ENCODE measurements around the gene ZNF774.

The ZNF774 gene

GRCh38 chr15:90365414-90366055 is 13.5 kb downstream of the ZNF774 start:
- Histone ChIP-seq H3K27me3 (ENCODE audit: control insufficient read depth, insufficient read depth, low read length) (no peaks in the 10 kb centered on the region), H3K27ac (no peak overlapping the region), H3K9ac (no peak overlapping the region), H2AFZ (no peak overlapping the region), H3K4me3 (ENCODE audit: low read depth, low read length) (no peak overlapping the region), H3K4me1 (peaks cover 4% of the 10 kb centered on the region), H3K4me2 (ENCODE audit: low read length) (no peak overlapping the region), H3K9me3 (ENCODE audit: control insufficient read depth, low read length) (no peaks in the 10 kb centered on the region), H3K36me3 (ENCODE audit: control insufficient read depth, insufficient read depth, low read length) (no peaks in the 10 kb centered on the region), H3K79me2 (no peaks in the 10 kb centered on the region)
- TF ChIP-seq CTCF (IDR thresholded peaks at IDR 0.05), result no peak

- no peaks in the 10 kb centered on the region for H3K36me3 ChIP-seq (ENCODE audit: control insufficient read depth, insufficient read depth, low read length)
- TF ChIP-seq CTCF (IDR thresholded peaks at IDR 0.05), result no peak
- no peaks in the 10 kb centered on the region for H3K27me3 ChIP-seq (ENCODE audit: control insufficient read depth, insufficient read depth, low read length)
- H3K4me2 ChIP-seq (ENCODE audit: low read length), result no peak overlapping the region
- no peak overlapping the region for H2AFZ ChIP-seq
- no peaks in the 10 kb centered on the region for H3K9me3 ChIP-seq (ENCODE audit: control insufficient read depth, low read length)
- no peak overlapping the region for H3K9ac ChIP-seq
- no peak overlapping the region for H3K4me3 ChIP-seq (ENCODE audit: low read depth, low read length)
- H3K4me1 ChIP-seq, result peaks cover 4% of the 10 kb centered on the region
- no peaks in the 10 kb centered on the region for H3K79me2 ChIP-seq
- no peak overlapping the region for H3K27ac ChIP-seq
Observed at GRCh38 chr15:90367576-90367975, 15.5 kb downstream of the ZNF774 start.

GRCh38 chr15:90375071-90375470 is 23.0 kb downstream of the ZNF774 start:
- Histone ChIP-seq H3K36me3 (ENCODE audit: control insufficient read depth, insufficient read depth, low read length) (no peaks in the 10 kb centered on the region), H3K4me2 (ENCODE audit: low read length) (no peak overlapping the region), H3K27me3 (ENCODE audit: control insufficient read depth, insufficient read depth, low read length) (no peaks in the 10 kb centered on the region), H3K9me3 (ENCODE audit: control insufficient read depth, low read length) (no peaks in the 10 kb centered on the region), H3K27ac (no peak overlapping the region), H3K4me3 (ENCODE audit: low read depth, low read length) (no peak overlapping the region), H3K4me1 (no peaks in the 10 kb centered on the region), H3K79me2 (no peaks in the 10 kb centered on the region), H2AFZ (no peak overlapping the region), H3K9ac (no peak overlapping the region)
- TF ChIP-seq CTCF (IDR thresholded peaks at IDR 0.05), result no peak

- no peak for TF ChIP-seq CTCF (IDR thresholded peaks at IDR 0.05)
- Histone ChIP-seq H3K4me1 (no peaks in the 10 kb centered on the region), H3K27ac (no peak overlapping the region)
Observed at GRCh38 chr15:90376789-90377188, 24.7 kb downstream of the ZNF774 start.

GRCh38 chr15:90379263-90379662 is 27.2 kb downstream of the ZNF774 start:
- Histone ChIP-seq H3K27me3 (ENCODE audit: control insufficient read depth, insufficient read depth, low read length) (no peaks in the 10 kb centered on the region), H3K9me3 (ENCODE audit: control insufficient read depth, low read length) (no peaks in the 10 kb centered on the region), H3K9ac (no peak overlapping the region), H3K27ac (no peak overlapping the region), H3K4me3 (ENCODE audit: low read depth, low read length) (no peak overlapping the region), H3K4me2 (ENCODE audit: low read length) (no peak overlapping the region), H2AFZ (no peak overlapping the region), H3K36me3 (ENCODE audit: control insufficient read depth, insufficient read depth, low read length) (no peaks in the 10 kb centered on the region), H3K79me2 (no peaks in the 10 kb centered on the region), H3K4me1 (no peaks in the 10 kb centered on the region)
- no peak for TF ChIP-seq CTCF (IDR thresholded peaks at IDR 0.05)

More at GRCh38 chr15:90376789-90377188, 24.7 kb downstream of the ZNF774 start:
- Histone ChIP-seq H3K4me2 (ENCODE audit: low read length) (no peak overlapping the region), H3K27me3 (ENCODE audit: control insufficient read depth, insufficient read depth, low read length) (no peaks in the 10 kb centered on the region), H3K79me2 (no peaks in the 10 kb centered on the region), H3K9me3 (ENCODE audit: control insufficient read depth, low read length) (no peaks in the 10 kb centered on the region), H3K36me3 (ENCODE audit: control insufficient read depth, insufficient read depth, low read length) (no peaks in the 10 kb centered on the region), H2AFZ (no peak overlapping the region), H3K9ac (no peak overlapping the region), H3K4me3 (ENCODE audit: low read depth, low read length) (no peak overlapping the region)

Measured in parathyroid adenoma (tissue), 2 donors.